ENCODE results near the gene NAV1.
A peak's percentile ranks its signal among the peaks of the same experiment; 100 is the strongest.
"Not testable (repeated sequence)": the region's sequence is repeated elsewhere in the genome, so short reads cannot be mapped to it uniquely, and the experiment has no call there.

The NAV1 gene

GRCh38 chr1:201504799-201505502 lies 34.0 kb upstream of the NAV1 start:
- DNase-seq, result no peak

- no peak for DNase-seq
Observed at GRCh38 chr1:201505503-201505890, 33.4 kb upstream of the NAV1 start.

- DNase-seq, result no peak
Observed at GRCh38 chr1:201506092-201506491, 32.8 kb upstream of the NAV1 start.

DNA sequence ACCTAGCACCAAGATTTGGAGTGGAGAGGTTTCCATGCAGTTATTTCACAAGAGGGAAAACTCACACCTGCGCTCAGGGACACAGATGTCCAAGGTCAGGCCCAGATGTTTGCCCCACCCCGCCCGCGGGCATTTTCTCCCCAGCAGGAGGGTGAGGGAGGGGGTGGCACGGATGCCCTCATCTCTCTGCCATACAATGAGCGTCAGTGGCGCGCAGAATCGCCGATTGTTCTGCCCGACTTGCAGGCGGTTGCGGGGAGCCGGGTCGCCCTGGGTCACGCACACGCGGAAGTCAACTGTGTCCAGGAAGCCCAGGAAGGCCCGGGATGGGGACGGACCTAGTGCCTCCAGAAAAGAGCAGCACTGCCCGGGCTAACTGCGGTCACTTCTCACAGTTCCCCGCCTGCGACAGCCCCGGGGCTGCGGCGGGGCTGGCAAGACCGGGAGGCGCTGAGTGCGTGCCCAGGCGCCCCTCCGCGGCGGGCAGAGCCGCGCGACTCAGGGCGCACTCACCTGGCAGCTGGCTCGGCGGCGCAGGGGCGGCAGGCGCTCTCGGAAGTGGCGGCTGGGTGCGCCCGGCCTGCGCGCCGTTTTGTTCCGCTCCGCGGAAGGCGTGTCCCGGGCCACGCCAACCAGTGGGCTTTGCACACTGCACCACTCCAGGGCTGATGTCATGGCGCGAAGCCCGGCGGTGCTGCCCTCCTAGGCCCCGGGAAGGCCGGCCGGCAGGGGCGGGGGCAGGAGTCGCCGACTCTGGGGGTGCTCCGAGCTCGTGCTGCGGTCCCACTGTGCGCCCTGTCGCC lies 32.2 kb upstream of the NAV1 start, which contains the start of gene CSRP1:
CSRP1 (minus strand) TSS at position 567 of the 803 bp plus-strand sequence. CDS start 10,820 bp downstream, outside the sequence.
- DNase-seq, result peak; percentile 69

DNA sequence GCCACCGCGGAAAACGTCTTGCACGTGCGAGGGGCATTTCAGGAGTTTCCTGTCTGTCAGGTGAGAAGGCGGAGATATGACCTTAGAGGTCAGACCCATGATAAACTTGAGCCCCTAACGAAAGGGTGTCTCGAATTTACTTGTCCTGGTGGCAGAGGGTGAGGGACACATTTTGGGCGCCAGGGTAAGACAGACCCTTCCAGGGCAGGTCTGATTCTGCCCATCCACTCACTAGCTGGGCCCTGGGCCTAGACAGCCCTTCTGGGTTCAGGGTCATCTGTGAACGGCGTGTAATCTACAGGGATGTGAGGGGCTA lies 31.6 kb upstream of the NAV1 start:
- DNase-seq, result no peak

DNA sequence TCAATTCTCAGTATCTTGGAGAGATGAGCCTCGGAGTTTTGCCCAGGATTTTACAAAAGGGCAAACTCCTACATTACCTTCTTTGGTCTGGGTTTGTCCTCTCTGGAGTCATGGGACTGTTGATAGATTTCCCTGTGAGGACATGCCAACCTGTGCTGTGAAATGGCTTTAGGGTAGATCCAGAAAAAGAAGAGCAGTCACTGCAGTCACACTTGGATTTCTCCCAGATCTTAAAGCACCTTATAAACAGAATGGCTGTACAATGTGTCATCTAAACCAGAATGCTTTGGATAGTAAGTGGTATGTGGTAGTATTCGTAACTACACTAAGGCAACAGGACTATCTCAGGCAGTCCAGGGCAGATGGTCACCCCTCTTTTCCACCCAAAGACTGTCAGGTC lies 30.1 kb upstream of the NAV1 start:
- DNase-seq, result no peak

DNA sequence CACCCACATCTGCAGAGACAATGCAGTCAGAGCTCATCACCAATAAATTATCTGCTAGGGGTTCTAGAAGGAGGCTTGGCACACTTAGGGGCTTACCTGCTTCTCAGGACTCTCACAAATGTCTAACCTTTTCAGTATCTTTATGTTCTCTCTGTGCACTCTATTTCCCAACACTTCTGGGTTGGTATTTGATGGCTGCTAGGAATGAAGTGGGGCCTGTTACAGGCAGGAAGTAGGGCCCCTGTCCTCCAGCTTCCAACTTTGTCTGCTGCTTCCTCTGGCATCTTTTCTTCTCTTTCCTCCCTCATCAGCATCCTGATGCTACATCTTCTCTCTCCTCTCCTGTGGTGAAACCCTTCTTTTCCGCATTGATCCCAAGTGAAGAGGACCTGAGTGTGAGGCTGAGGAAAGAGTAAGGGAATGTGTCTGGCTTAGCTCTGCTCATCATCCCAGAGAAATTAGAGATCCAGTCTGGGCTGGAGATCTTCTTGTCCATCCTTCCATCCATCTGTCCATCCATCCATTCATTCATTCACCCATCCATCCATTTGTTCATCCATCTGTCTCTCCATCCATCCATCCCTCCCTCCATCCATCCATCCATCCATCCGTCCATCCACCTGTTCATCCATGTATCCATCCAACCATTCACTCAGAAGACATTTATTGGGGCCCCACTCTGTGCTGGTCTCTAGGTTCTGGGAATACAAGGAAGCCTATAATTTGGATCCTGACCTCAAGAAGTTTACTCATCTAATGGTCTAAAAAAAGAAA lies 29.1 kb upstream of the NAV1 start:
- no peak for DNase-seq

GRCh38 chr1:201510734-201511133 lies 28.2 kb upstream of the NAV1 start:
- no peak for DNase-seq

GRCh38 chr1:201511396-201511940 lies 27.5 kb upstream of the NAV1 start:
- no peak for DNase-seq

DNA sequence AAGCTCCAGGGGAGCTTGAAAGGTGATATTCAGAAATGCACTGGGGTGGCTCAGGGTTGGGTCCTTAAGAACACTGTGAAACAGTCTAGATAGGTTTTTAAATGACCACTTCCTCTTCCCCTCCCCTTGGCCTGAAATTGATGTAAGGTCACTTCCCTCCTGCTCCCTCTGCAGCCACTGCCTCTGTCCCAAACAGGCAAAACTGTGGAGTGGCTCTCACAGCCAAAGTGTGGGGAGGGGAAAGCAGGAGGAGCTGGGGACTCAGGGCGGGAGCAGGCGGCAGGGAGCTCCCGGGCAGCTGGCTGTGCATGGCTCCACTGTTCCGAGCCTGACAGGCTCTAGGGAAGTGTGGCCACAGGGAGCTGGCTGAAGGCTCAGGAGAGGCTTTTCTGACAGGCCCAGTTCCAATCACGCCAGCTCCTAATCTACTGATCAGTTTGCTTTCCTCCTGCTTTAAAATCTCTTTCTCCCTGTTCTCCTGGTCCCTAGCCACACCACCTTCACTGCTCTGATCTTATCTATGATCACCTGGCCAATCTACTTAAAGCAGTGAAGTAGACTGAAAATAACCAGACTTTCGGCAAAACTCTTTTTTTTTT lies 26.9 kb upstream of the NAV1 start:
- no peak for DNase-seq

DNA sequence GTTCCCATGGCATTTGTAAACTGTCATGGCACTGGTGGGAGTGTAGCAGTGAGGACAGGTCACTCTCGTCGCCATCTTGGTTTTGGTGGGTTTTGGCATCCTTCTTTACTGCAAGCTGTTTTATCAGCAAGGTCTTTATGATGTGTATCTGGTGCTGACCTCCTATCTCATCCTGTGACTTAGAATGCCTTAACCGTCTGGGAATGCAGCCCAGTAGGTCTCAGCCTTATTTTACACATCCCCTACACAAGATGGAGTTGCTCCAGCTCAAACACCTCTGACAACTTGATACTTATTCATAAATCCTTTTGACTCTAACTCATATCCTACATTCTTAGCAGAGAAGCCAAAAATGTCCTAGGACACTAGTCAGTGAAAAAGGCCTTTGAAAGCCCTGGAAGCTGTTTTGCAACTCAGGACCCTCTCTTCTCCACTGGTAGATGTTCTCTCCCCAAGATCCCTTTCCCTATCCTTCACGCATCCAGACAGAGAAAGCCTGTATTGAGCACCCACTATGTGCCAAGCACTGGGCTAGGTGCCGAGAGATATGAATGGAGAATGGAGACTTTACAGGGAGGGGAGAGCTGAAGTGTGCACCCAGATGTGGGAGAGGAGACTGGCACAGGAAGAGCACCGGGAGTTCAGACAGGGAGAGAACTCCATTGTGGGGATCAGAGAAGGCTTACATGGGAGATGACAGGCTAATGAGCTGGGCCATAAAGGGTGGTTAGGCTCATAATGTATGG lies 25.3 kb upstream of the NAV1 start:
- DNase-seq, result no peak

GRCh38 chr1:201514466-201514865 lies 24.5 kb upstream of the NAV1 start:
- DNase-seq, result no peak

- no peak for DNase-seq
Observed at GRCh38 chr1:201515062-201515750, 23.7 kb upstream of the NAV1 start.

- no peak for DNase-seq
Observed at GRCh38 chr1:201515895-201516294, 23.0 kb upstream of the NAV1 start.

DNA sequence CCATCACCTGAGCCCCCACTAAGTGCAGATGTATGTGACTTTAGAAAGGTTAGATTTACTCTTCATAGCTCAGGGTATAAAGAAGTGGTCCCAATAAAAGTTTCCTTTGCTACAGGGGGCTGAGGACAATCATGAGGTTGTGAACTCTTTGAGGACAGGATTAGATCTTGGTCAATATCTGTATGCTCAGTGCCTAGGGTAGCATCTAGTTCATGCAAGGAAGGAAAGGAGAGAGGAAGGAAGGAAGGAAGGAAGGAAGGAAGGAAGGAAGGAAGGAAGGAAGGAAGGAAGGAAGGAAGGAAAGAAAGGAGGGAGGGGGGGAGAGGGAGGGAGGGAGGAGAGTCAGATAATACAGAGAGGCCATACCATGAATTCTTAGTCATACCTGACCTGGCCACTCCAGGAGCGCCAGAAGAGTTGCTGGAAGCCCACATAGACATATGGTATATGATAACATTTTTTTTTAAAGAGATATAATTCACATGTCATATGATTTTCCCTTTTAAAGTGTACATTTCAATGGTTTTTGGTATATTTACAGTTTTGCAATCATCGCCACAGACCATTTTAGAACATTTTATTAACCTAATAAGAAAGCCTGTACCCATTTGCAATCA lies 22.3 kb upstream of the NAV1 start:
- DNase-seq, result no peak

DNA sequence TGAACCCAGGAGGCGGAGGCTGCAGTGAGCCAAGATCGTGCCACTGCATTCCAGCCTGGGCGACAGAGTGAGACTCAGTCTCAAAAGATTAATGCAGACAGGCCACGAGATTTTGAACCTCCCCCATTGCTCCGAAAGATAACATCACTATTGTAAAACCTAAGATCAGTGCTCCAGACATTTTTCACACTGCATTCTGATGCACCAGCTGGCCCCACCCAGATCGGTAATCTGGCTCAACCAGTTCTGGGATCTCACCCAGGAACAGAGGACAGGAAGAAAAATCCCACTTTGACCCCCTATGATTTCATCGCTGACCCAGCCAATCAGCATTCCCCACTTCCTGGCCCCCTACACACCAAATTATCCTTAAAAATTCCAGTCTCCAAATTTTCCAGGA lies 21.3 kb upstream of the NAV1 start:
- no peak for DNase-seq

- DNase-seq, result no peak
Observed at GRCh38 chr1:201518071-201518470, 20.9 kb upstream of the NAV1 start.

- not testable (repeated sequence) for DNase-seq
Observed at GRCh38 chr1:201520046-201520575, 18.8 kb upstream of the NAV1 start.

GRCh38 chr1:201525193-201525778 lies 13.6 kb upstream of the NAV1 start:
- DNase-seq, result no peak

GRCh38 chr1:201527879-201528278 lies 11.0 kb upstream of the NAV1 start:
- no peak for DNase-seq

All from activated gamma-delta T cell treated with Interleukin-2 at 50 U/mL for 16 hours (primary cell).